Measurements from ENCODE around the gene CD300LD. TPM values are rescaled to one million over a fixed set of nuclear protein-coding genes. Genes with fewer than 3 reads are reported as not detected.
"Not testable (repeated sequence)": the region's sequence is repeated elsewhere in the genome, so short reads cannot be mapped to it uniquely, and the experiment has no call there.

CD300LD gene
- polyA plus RNA-seq, 1 donor from 2014 or later, result not detected

DNA sequence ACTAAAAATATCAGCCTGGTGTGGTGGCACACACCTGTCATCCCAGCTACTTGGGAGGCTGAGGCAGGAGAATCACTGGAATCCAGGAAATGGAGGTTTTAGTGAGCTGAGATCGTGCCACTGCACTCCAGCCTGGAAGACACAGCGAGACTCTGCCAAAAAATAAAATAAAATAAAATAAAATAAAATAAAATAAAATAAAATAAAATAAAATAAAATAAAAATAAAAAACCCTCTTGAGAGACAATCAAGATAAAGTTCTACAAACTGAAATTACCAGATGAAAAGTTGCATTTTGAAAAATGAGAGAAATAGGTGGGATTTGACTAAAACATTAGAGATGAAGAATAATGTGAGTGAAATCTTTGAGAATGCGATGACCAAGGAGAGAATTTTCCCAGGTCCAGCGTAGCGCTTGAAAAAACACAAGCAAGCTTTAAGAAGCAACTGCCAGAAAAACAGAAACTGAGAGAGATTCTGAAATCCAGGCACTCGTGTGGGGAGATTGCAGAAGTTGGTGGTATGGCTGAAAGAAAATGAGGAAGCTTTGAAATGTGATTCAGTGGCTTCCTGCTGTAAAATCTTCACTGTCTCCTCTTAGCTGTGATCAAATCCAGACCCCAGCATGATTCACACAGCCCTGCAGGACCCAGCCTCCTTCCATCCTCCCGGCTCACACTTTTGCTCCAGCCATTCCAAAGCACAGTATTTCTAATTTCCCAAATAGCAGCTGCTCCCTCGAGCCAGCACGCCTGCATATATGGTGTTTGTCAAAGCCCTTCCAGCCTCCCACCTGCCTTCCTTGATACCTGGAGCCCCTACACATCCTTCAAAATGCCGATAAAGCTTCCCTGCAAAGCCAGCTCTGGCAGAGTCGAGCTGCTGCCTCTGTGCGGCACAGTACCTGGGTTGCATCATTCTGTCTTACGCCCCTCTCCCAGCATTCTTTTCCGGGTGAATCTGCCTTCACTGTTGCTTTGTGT, 39.7 kb upstream of the CD300LD start:
- H3K4me3 ChIP-seq (ENCODE audit: low read length), result no peak overlapping the region
- H3K9me2 ChIP-seq (ENCODE audit: insufficient read depth, low read length), result no peaks in the 10 kb centered on the region
- no peak overlapping the region for H3K4me2 ChIP-seq (ENCODE audit: low read length)
- TF ChIP-seq SMC3 (conservative IDR thresholded peaks at IDR 0.05; ENCODE audit: poor library complexity) (no peak), POLR2AphosphoS5 (IDR thresholded peaks at IDR 0.05) (no peak), EP300 (conservative IDR thresholded peaks at IDR 0.05; ENCODE audit: poor library complexity, severe bottlenecking) (no peak), RAD21 (conservative IDR thresholded peaks at IDR 0.05) (no peak), MXI1 (conservative IDR thresholded peaks at IDR 0.05; ENCODE audit: poor library complexity, severe bottlenecking) (no peak), EZH2 (IDR thresholded peaks at IDR 0.05; ENCODE audit: borderline replicate concordance, insufficient read depth, low read length, poor library complexity, severe bottlenecking) (no peak), TAF1 (IDR thresholded peaks at IDR 0.05; ENCODE audit: low read depth) (no peak)
- TF ChIP-seq, protein P1, sequence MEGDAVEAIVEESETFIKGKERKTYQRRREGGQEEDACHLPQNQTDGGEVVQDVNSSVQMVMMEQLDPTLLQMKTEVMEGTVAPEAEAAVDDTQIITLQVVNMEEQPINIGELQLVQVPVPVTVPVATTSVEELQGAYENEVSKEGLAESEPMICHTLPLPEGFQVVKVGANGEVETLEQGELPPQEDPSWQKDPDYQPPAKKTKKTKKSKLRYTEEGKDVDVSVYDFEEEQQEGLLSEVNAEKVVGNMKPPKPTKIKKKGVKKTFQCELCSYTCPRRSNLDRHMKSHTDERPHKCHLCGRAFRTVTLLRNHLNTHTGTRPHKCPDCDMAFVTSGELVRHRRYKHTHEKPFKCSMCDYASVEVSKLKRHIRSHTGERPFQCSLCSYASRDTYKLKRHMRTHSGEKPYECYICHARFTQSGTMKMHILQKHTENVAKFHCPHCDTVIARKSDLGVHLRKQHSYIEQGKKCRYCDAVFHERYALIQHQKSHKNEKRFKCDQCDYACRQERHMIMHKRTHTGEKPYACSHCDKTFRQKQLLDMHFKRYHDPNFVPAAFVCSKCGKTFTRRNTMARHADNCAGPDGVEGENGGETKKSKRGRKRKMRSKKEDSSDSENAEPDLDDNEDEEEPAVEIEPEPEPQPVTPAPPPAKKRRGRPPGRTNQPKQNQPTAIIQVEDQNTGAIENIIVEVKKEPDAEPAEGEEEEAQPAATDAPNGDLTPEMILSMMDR (IDR thresholded peaks at IDR 0.05; ENCODE audit: poor library complexity, severe bottlenecking), result no peak
- no peaks in the 10 kb centered on the region for H3F3A ChIP-seq (ENCODE audit: insufficient read depth, low read length, poor library complexity, severe bottlenecking)
- no peak overlapping the region for H3K9ac ChIP-seq (ENCODE audit: low read length)
- H3K27ac ChIP-seq (ENCODE audit: low read length), result no peak overlapping the region
- no peaks in the 10 kb centered on the region for H3K27me3 ChIP-seq (ENCODE audit: insufficient read depth, low read depth, low read length)
- H3K9me3 ChIP-seq (ENCODE audit: low read length), result no peaks in the 10 kb centered on the region
- H3K79me2 ChIP-seq (replicated peaks; ENCODE audit: insufficient read depth, low read length), result no peaks in the 10 kb centered on the region
- no peaks in the 10 kb centered on the region for H4K20me1 ChIP-seq (ENCODE audit: insufficient read depth)
- no peak overlapping the region for H2AFZ ChIP-seq (ENCODE audit: low read depth, low read length)
- no peaks in the 10 kb centered on the region for H3K36me3 ChIP-seq (ENCODE audit: insufficient read depth, low read length)

DNA sequence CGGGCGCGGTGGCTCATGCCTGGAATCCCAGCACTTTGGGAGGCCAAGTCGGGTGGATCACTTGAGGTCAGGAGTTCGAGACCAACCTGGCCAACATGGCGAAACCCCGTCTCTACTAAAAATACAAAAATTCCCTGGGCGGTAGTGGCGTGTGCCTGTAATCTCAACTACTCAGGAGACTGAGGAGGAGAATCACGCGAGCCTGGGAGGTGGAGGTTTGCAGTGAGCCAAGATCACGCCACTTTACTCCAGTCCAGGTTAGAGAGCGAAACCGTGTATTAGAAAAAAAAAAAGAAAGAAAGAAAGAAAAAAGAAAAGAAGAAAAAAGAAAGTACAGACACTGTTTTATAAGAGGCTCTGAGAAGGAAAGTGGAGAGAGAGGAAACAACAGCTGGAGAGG, 38.2 kb upstream of the CD300LD start:
- H3K27me3 ChIP-seq (ENCODE audit: insufficient read depth, low read depth, low read length); H3K79me2 ChIP-seq (replicated peaks; ENCODE audit: insufficient read depth, low read length); H3K27ac ChIP-seq (ENCODE audit: low read length); H3K9me3 ChIP-seq (ENCODE audit: low read length); H3K36me3 ChIP-seq (ENCODE audit: insufficient read depth, low read length); H3K9ac ChIP-seq (ENCODE audit: low read length); H4K20me1 ChIP-seq (ENCODE audit: insufficient read depth); H3F3A ChIP-seq (ENCODE audit: insufficient read depth, low read length, poor library complexity, severe bottlenecking); H3K9me2 ChIP-seq (ENCODE audit: insufficient read depth, low read length); H3K4me3 ChIP-seq (ENCODE audit: low read length); H2AFZ ChIP-seq (ENCODE audit: low read depth, low read length); H3K4me2 ChIP-seq (ENCODE audit: low read length): not testable (repeated sequence)

DNA sequence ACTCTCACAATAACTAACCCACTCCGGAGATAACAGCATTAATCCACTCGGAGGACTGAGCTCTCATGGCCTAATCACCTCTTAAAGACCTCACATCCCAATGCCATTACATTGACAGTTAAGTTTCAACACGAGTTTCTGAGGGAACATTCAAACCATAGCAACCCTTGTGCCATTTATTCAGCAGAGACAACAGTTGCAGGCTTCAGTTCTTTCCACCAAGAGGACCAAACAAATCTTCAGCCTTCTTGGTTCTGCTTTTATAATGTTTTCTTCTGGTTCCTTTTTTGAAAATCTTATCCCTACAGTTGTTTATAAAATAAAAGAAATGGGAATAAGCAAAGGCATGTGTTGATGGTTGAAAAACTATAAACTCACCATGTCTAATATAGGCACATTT, 33.6 kb upstream of the CD300LD start:
- H3K4me2 ChIP-seq (ENCODE audit: low read length), result no peak overlapping the region
- TF ChIP-seq RAD21 (conservative IDR thresholded peaks at IDR 0.05), result no peak
- no peak overlapping the region for H2AFZ ChIP-seq (ENCODE audit: low read depth, low read length)
- H3K9ac ChIP-seq (ENCODE audit: low read length), result no peak overlapping the region
- no peaks in the 10 kb centered on the region for H3K27me3 ChIP-seq (ENCODE audit: insufficient read depth, low read depth, low read length)
- H3F3A ChIP-seq (ENCODE audit: insufficient read depth, low read length, poor library complexity, severe bottlenecking), result no peaks in the 10 kb centered on the region
- H3K79me2 ChIP-seq (replicated peaks; ENCODE audit: insufficient read depth, low read length), result no peaks in the 10 kb centered on the region
- no peaks in the 10 kb centered on the region for H3K36me3 ChIP-seq (ENCODE audit: insufficient read depth, low read length)
- no peak overlapping the region for H3K27ac ChIP-seq (ENCODE audit: low read length)
- no peaks in the 10 kb centered on the region for H3K9me3 ChIP-seq (ENCODE audit: low read length)
- H3K4me3 ChIP-seq (ENCODE audit: low read length), result no peak overlapping the region
- no peaks in the 10 kb centered on the region for H4K20me1 ChIP-seq (ENCODE audit: insufficient read depth)
- H3K9me2 ChIP-seq (ENCODE audit: insufficient read depth, low read length), result no peaks in the 10 kb centered on the region
